CD4-positive, alpha-beta T cell treated with Interferon gamma for 1 hour (primary cell): ENCODE results near the gene SLC6A20.

ENCODE experiments used
- DNase-seq: peaks from one replicate; pipeline ENCODE4 v3.0.0-alpha.2; 2020

SLC6A20 gene

GRCh38 chr3:45800611-45801010 is 4.3 kb upstream of the SLC6A20 start:
- no peak for DNase-seq

GRCh38 chr3:45799586-45799985 is 3.2 kb upstream of the SLC6A20 start:
- no peak for DNase-seq

DNA sequence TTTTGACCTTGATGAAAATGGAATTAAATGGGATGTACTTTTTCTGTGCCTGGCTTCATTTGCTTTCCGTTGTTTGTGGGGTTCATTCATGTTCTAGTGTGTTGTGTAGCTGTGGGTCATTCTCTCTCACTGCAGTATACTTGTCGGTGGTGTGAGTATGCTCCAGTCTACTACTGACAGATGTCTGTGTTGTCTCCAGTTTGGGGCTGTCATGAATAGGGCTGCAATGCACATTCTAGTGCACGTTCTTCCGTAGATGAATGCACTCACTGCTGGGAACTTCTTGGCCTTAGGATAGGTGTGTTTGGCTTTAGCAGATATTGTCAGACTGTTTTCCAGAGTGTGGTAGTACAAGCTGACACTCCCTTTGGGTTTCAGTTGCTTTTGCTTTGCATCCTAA is 1.7 kb upstream of the SLC6A20 start:
- DNase-seq: no peak

DNA sequence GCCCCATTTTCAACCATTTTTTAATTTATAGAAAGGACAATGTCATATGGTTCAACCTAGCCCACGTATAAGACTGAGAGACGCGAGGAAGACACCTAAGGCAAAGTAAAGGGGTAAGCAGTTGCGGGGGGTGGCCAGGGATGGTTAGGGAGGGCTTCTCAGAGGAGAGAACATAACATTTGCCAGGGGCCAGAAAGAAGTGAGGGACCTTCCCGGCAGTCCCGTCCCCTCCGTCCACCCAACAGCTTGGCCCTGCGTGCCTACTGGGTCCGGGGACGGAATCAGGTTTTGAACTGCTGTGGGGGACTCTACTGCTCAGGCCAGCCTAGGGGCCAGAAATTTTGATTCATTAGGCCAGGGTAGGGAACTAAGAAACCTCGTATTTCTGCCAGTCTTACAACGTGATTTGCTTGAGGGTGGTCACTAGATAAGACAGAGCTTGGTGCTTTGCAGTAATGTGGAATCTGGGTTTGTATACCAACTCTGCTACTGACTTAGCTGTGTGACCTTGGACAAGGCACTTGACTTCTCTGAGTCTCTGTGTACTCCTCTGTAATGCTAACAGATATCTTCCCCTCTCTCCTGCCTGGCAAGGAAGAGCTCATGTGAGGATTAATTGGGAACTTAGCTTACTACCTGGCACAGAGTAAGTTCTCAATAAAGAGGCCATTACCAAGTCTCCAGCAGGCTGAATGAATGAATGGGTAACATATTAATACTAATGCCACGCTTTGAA is 734 bp upstream of the SLC6A20 start:
- no peak for DNase-seq

DNA sequence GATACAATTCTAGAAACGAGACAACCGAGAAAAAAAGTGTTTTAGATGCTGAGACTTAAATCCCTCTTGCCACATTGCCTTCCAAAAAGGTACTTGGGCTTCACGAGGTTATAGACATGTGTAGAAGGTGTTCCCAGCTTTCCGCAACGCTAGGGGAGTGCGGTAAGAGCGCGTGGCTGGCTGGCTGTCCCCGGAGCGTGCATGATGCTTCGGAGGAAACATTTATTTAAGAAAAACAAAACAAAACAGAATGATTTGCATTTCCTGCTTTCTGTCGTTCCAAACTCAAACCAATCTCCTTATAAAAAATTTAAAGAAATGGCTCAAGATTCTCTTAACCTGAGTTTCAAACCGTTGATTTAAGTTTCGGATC is 841 bp downstream of the SLC6A20 start:
- no peak for DNase-seq

GRCh38 chr3:45794660-45795059 is 1.7 kb downstream of the SLC6A20 start:
- no peak for DNase-seq

GRCh38 chr3:45794177-45794560 is 2.2 kb downstream of the SLC6A20 start:
- no peak for DNase-seq

DNA sequence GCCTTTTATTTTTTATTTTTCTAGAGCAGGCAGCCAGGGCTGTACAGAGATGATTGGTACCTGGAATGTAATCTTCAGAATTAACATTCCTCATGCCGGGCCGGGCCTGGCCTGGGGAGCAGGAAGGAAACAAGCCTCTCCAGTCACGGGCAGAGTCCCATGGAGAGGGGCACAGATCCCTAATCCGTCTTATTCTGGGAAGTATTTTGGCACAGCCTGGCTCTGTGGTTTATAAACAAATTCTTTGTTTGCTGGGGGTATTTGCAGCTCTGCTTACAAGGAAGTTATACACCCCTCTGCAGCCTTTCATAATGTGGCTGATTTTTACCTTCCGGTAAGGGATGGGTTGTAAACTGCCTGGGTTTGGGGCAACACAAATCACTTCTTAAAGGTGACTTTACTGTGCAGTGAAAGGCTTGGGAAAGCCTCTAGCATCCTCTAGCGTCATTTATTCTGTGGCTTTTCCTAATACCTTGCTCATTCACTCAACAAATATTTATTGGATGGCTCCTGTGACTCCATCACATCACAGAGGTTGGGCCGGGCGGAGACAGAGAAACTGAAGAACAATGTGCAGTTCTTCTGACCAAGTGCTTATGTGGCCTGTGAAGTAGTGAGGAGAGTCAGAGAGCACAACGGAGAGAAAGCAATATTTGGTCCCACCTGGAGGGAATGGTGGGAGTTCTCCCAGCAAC is 2.7 kb downstream of the SLC6A20 start:
- no peak for DNase-seq

DNA sequence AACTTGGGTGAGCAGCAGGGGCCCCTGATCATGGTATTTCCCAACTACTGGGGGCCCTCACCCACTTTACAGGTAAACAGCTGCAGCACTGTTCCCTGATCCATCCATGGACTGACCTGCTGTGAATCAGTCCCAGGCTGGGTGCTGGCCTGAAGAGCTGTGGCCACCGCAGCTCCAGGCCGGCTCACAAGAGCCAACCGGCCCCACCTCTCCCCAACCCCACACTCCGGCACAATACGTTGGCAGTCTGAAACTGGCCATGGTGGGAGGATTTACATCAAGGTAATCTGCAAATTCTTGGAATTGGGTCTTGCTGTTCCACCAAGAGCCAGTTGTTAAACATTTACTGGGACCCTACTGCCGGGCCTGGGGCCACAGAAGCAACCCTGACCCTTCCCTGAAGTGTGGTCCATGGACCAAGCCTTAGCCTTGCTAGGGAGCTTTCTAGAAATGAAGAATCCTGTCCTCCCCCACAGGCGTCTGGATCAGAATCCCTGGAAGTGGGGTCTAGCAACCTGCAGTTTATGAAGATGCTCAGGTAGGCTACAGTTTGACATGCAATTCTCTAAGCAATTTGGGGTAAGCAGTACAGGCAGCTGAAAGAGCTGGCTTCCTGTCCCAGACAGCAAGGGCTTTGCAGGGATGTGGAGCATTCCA is 3.7 kb downstream of the SLC6A20 start:
- no peak for DNase-seq

- DNase-seq: no peak
Observed at GRCh38 chr3:45792036-45792435, 4.3 kb downstream of the SLC6A20 start.

DNA sequence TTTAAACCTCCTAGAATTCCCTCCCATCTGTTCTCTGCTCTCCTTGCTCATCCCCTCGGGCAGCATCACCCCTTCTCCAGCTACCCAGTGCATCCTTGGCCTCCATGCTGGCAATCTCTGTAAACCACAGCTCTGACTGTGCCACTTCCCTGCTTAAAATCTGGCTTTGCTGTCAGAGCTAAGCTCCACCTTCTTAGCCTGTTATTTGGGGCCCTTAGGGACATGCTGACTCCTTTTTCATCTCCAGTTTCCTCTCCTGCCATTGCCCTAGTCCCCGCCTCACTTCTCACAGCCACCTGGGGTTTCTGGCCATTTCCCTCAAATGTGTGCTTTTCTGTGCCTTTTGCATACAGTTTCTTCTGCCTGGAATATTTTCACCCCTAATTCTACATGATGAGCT is 5.7 kb downstream of the SLC6A20 start:
- no peak for DNase-seq

GRCh38 chr3:45789235-45789812 is 7.0 kb downstream of the SLC6A20 start:
- no peak for DNase-seq

- DNase-seq: no peak
Observed at GRCh38 chr3:45787551-45787950, 8.8 kb downstream of the SLC6A20 start.

DNA sequence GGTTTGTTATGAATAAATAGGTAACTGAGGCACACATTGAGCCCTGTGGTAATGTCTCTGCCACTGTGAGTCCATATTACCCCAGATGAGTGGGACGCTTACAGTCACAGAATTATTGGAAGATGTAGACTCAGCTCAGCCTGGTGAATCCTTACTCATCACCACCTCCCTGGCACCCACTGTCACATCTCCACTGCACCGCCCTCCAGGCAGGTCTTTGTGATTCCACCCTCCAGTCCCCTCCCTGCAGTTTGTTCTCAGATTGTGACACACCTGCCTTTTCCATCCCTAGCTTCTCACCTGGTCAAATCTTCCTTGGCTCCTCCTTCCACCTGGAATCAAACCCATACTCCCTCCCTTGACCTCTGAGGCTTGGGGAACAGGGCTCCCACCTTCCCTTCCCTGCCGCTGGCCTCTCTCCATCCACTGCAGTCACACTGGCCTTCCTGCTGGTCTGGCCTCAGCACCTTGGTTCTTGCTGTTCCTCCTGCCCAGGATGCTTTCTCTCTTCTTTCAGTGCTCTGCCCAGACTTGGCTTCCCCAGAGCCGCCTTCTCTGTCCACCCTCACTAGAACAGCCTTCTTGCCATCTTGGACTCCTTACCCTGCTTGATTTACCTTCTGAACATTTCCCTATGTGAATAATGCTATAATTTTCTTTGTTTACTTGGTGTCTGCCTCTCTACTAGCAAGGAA is 9.4 kb downstream of the SLC6A20 start:
- no peak for DNase-seq

- no peak for DNase-seq
Observed at GRCh38 chr3:45785605-45786150, 10.7 kb downstream of the SLC6A20 start.

DNA sequence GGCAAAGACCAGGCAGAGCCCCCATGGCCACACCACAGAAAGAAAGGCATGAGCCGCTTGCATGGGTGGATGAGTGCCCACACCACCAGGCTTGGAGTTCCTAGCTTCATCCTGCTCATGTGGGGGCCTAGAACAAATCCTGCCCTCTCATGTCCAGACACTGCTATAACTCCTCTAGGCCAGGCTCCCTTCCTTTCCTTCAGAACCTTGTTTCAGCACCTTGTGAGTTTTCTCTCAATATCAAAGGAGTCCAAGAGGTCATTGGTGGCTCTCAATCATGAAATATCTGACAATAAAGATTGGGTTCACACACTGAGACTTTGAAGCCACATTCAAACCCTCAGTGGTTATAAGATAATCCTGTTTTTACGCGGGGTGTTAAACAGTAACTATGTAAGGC is 12.7 kb downstream of the SLC6A20 start:
- DNase-seq: no peak

GRCh38 chr3:45782381-45782780 is 14.0 kb downstream of the SLC6A20 start:
- no peak for DNase-seq

- no peak for DNase-seq
Observed at GRCh38 chr3:45781841-45782240, 14.5 kb downstream of the SLC6A20 start.

DNA sequence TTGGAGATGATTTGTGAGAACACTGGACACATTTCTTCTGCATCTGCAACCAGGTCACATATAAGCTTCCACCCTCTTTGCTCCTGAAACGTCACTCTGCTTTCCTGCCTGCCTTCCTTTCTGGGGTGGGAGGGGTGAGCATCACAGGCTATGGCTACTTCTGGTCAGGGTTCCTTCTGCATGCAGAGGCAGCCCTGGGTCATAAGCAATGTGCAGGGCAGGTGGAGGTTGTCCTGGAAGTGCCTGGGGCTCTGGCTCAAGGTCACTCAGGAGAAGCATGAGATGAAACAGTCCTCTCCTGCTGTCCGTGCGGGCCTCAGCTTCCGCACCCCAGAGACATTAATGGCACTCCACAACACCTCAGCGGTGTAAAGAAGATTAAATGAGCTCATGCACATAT is 15.1 kb downstream of the SLC6A20 start:
- no peak for DNase-seq

DNA sequence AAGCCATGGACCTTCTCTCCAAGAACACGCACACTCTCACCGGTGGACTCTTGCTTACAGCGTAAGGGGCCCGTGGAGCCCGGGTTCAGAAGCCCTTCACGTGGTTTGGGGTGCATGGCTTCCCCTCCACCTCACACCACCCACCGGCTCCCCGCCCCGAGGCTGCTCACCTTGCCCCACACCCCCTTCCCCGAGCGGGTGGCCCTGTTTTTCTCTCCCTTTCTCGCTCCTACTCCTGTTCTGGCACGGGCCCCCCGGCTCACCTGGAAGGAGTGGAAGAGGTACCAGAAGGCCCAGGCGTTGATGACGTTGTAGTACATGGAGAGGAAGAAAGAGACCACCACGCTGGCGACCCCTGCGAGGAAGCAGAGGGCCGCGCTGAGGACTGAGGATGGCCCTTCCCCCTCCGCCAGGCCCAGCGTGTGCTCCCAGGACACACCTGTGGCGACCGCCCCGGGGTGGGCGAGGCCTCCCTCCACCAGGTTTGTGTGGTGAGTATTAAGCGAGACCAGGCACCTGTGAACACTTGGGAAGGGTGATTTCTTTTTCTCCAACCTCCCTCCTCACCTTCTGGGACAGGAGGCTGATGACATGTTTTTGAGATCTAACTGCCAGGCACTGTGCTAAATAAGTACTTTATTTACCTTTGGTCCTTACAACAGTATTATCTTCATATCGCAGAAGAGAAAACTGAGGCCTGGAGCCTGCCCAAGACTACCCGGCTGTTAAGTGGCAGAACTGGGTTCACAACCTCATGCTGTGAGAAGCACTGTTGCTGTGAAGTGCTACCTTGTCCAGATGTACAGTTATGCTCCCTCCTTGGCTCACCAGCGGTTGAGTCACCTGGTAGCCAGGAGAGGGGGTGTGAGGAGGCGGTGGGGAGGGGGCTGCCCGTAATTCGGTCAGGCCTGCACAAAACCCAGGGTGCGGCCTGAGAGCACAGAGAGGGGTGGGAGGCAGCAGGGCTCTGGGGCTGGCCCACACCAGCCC is 16.3 kb downstream of the SLC6A20 start:
- no peak for DNase-seq

DNA sequence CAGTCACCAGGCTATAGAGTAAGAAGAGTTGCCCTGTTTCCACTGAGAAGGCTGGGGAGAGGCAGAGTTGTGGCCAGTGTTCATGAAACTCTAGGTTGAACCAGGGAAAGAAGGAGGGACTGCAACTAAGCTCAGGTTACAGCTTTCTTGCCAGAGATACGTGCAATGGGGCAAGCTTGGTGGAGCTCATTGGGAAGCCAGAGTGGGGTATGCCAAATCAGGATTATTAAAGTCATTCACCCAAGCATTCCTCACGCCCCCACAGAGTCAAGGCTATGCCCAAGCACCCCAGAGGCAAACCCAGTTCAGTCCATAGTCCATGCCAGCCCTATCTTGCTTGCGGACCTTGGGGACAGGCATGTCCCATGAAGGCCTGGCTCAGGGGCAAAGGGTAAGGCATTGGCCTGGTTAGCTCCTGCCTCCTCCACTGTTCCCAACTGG is 17.6 kb downstream of the SLC6A20 start:
- DNase-seq: no peak
